Measurements from ENCODE around the gene ATAD3B.
"Not testable (repeated sequence)": the region's sequence is repeated elsewhere in the genome, so short reads cannot be mapped to it uniquely, and the experiment has no call there.

DNA sequence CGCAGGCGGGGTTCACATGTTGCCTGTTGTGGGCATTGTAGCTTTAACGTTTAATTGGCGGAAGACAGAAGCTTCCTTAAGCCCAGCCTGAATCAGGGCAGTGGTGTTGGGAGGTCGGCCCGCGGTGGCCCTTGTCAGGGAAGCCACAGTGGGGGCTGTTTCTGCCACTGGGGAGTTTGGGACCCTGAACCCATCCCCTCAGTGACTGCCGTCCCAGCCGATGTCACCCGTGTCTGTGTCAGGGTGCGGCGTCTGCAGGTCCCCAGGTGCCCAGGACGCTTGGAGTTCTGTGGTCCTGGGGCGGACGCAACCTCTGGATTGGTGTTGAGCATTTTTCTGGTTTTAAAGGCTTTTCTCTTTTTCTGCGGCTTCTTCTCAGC, 8.9 kb downstream of the ATAD3B start:
- TF ChIP-seq, protein P1, sequence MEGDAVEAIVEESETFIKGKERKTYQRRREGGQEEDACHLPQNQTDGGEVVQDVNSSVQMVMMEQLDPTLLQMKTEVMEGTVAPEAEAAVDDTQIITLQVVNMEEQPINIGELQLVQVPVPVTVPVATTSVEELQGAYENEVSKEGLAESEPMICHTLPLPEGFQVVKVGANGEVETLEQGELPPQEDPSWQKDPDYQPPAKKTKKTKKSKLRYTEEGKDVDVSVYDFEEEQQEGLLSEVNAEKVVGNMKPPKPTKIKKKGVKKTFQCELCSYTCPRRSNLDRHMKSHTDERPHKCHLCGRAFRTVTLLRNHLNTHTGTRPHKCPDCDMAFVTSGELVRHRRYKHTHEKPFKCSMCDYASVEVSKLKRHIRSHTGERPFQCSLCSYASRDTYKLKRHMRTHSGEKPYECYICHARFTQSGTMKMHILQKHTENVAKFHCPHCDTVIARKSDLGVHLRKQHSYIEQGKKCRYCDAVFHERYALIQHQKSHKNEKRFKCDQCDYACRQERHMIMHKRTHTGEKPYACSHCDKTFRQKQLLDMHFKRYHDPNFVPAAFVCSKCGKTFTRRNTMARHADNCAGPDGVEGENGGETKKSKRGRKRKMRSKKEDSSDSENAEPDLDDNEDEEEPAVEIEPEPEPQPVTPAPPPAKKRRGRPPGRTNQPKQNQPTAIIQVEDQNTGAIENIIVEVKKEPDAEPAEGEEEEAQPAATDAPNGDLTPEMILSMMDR (IDR thresholded peaks at IDR 0.05) = not testable (repeated sequence)
- TF ChIP-seq POLR2A (IDR thresholded peaks at IDR 0.05) = not testable (repeated sequence)

All from right lobe of liver (tissue), 4 donors.